AG09319 (cell line): ENCODE data around the gene ZFPM1.
"Not testable (repeated sequence)": the region's sequence is repeated elsewhere in the genome, so short reads cannot be mapped to it uniquely, and the experiment has no call there.

Source experiments
- DNase-seq: peaks from one replicate; pipeline ENCODE4 v3.0.0-alpha.2; 2010; ENCODE audit warnings: low read depth; ENCODE audit errors: extremely low read depth
- CTCF ChIP-seq: IDR thresholded peaks from 2 replicates; pipeline ENCODE4 v1.5.1; 2011; ENCODE audit warnings: low read depth, mild to moderate bottlenecking, inconsistent platforms, low read length, moderate library complexity

The ZFPM1 gene

GRCh38 chr16:88407807-88408206, 45.3 kb upstream of the ZFPM1 start:
- DNase-seq: no peak
- TF ChIP-seq CTCF: no peak

- no peak for DNase-seq
- TF ChIP-seq CTCF: no peak
Observed at GRCh38 chr16:88408561-88409142, 44.4 kb upstream of the ZFPM1 start.

- DNase-seq: no peak
- no peak for TF ChIP-seq CTCF
Observed at GRCh38 chr16:88409296-88410065, 43.6 kb upstream of the ZFPM1 start.

DNA sequence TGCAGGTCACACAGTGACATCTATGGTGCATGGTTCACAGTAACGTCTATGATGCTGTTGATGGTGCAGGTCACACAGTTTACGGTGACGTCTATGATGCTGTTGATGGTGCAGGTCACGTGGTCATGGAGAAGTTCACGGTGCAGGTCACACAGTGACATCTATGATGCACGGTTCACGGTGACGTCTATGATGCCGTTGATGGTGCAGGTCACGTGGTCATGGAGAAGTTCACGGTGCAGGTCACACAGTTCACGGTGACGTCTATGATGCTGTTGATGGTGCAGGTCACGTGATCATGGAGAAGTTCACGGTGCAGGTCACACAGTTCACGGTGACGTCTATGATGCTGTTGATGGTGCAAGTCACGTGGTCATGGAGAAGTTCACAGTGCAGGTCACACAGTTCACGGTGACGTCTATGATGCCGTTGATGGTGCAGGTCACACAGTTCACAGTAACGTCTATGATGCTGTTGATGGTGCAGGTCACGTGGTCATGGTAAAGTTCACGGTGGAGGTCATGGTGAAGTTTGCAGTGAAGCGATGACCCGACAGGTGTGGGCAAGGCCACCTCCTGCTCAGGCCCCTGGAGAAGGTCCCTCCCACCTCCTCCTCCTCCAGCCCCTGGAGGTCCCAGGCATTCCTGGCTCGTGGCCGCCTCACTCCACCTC, 42.6 kb upstream of the ZFPM1 start:
- DNase-seq: not testable (repeated sequence)

DNA sequence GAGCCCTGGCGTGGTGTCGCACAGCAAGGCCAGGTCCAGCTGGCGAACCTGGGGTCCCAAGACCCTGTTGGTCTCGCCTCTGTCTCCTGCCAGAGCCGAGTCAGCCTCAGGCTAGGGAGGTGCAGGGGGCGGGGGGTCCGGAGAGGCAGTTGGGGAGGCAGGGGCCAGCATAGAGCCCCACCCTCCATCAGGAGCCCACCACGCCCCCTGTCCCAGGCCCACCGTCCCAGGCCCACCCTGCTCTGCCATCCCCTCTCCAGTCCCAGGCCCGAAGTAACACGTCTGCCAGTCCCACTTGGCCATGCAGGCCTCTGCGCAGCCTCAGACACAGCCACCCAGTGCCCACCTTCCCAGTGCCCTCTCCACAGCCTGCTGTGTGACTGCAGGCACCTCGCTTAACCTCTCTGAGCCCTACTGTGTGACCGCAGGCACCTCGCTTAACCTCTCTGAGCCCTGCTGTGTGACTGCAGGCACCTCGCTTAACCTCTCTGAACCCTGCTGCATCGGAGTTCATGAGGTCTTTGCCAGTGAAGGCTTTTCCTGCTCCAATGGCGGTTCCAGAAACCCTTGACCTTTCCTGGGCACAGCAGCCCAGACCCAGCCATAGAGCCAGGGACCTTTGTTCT, 41.0 kb upstream of the ZFPM1 start:
- no peak for TF ChIP-seq CTCF
- DNase-seq: no peak

DNA sequence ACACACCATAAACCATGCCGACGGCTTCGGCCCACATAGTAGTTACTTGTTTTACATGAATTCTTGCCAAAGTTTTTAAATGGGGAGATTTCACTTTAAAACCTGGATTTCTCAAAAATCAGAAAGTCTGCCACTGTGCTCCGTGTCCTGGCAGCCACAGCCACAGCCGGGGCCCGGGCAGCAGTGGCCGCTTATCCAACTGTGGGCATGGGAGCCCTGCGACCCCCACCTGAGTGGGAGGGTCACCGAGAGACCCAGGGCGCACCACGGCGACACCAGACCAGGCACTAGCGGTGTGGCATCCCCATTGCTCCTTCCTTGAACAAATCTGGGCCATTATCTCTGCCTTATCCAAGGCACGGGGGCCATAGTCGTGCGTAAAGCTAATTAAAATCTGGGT, 40.3 kb upstream of the ZFPM1 start:
- no peak for TF ChIP-seq CTCF
- no peak for DNase-seq

DNA sequence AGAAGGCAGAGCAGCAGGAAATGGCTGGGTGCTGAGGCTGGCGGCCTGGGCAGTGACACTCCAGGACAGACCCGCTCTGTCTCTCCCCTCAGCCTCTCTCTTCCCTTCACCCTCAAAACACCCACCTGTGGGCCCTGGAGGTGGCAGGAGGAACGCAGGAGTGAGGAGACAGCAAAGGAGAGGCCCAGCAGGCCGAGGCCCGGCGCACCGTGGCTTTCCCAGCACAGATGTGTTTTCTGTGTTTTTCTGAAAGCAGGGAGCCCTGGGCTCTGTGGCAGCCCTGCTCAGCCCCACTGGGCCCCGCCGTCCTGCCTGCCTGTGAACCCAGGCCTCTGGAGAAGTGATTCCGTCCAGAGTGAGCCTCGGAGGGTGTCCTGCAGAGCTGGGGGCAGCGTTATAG, 39.8 kb upstream of the ZFPM1 start:
- DNase-seq: no peak
- no peak for TF ChIP-seq CTCF
